Loucy (cell line): ENCODE measurements around the gene UBE2D4.

ENCODE experiments used
- CTCF ChIP-seq: fragments of 200-600 bp; sonication (generic); conservative IDR thresholded peaks from 2 replicates; pipeline ENCODE4 v1.5.1; 2014; ENCODE audit warnings: mild to moderate bottlenecking, antibody characterized with exemption, low read length
- EZH2phosphoT487 ChIP-seq: fragments of 200-600 bp; IDR thresholded peaks from 2 replicates; pipeline ENCODE4 v1.6.1; 2018; ENCODE audit warnings: antibody characterized with exemption, mild to moderate bottlenecking, moderate library complexity, borderline replicate concordance

- TF ChIP-seq CTCF (no peak), EZH2phosphoT487 (no peak)
Observed at GRCh38 chr7:43921423-43921822, 4.8 kb upstream of the UBE2D4 start.
